WERI-Rb-1 (cell line): ENCODE measurements around the gene CXCR6.

Source experiments
- DNase-seq: peaks from one replicate; pipeline ENCODE4 v3.0.0-alpha.2; 2020
- H3K27ac ChIP-seq: fragments of 250-450 bp; sonication (Bioruptor Pico); 2 replicates; pipeline ENCODE4 v1.5.1; 2020; ENCODE audit warnings: mild to moderate bottlenecking, moderate library complexity
- H3K27me3 ChIP-seq: fragments of 250-450 bp; sonication (Bioruptor Pico); 2 replicates; pipeline ENCODE4 v1.5.1; 2021; ENCODE audit warnings: mild to moderate bottlenecking, low read depth, moderate library complexity; ENCODE audit not compliant: insufficient read depth, severe bottlenecking
- H3K36me3 ChIP-seq: fragments of 250-450 bp; sonication (Bioruptor Pico); 2 replicates; pipeline ENCODE4 v1.5.1; 2020; ENCODE audit warnings: mild to moderate bottlenecking, moderate library complexity
- H3K4me3 ChIP-seq: 2 replicates; pipeline ENCODE4 v1.5.1; 2011; ENCODE audit warnings: low read depth, mild to moderate bottlenecking, control low read depth, low read length
- H3K9me3 ChIP-seq: fragments of 250-450 bp; sonication (Bioruptor Pico); 2 replicates; pipeline ENCODE4 v1.5.1; 2021; ENCODE audit warnings: mild to moderate bottlenecking, moderate library complexity; ENCODE audit not compliant: severe bottlenecking
- TF ChIP-seq, protein P1 (sequence below): IDR thresholded peaks from 2 replicates; pipeline ENCODE4 v1.5.1; 2011; ENCODE audit warnings: low read depth, mild to moderate bottlenecking, control low read depth, inconsistent platforms, low read length

The CXCR6 gene

DNA sequence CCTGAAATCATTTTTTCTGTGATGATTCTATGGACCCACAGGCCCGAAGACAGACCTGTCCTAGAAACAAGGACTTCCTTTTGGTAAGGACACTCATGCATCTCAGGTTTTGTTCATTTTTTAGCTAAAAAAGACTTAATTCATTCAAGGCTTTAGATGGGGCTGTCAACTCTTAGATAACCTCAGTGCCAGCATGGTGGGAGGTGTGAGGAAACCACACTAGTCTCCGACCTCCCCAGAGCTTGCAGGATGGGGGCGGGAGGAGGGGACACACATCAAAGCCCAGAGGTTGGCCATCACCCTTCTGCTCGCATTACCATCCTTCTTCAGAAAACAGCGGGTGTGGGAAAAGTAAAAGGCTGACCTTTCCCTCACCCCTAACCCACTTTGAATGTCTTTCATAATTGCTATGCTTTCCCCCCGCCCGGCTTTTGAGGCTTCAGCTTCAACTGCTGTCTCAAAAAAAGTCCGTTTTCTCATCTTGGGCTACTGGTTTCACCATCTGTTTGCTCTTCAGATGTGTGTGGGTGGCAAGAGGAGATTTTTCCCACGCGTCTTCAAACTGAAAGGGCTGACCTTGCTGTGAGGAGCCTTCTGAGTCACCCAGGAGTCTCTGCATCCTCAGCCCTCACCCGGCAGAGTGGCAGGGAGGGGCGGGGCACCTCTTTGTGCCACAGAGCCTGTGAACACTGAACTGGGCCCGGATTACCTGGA is 27.6 kb upstream of the CXCR6 start:
- TF ChIP-seq, protein P1, sequence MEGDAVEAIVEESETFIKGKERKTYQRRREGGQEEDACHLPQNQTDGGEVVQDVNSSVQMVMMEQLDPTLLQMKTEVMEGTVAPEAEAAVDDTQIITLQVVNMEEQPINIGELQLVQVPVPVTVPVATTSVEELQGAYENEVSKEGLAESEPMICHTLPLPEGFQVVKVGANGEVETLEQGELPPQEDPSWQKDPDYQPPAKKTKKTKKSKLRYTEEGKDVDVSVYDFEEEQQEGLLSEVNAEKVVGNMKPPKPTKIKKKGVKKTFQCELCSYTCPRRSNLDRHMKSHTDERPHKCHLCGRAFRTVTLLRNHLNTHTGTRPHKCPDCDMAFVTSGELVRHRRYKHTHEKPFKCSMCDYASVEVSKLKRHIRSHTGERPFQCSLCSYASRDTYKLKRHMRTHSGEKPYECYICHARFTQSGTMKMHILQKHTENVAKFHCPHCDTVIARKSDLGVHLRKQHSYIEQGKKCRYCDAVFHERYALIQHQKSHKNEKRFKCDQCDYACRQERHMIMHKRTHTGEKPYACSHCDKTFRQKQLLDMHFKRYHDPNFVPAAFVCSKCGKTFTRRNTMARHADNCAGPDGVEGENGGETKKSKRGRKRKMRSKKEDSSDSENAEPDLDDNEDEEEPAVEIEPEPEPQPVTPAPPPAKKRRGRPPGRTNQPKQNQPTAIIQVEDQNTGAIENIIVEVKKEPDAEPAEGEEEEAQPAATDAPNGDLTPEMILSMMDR, result no peak
- Histone ChIP-seq H3K9me3 (no peaks in the 10 kb centered on the region), H3K36me3 (peaks cover 16% of the 10 kb centered on the region), H3K27ac (no peak overlapping the region), H3K4me3 (no peak overlapping the region), H3K27me3 (no peaks in the 10 kb centered on the region)
- DNase-seq, result no peak

DNA sequence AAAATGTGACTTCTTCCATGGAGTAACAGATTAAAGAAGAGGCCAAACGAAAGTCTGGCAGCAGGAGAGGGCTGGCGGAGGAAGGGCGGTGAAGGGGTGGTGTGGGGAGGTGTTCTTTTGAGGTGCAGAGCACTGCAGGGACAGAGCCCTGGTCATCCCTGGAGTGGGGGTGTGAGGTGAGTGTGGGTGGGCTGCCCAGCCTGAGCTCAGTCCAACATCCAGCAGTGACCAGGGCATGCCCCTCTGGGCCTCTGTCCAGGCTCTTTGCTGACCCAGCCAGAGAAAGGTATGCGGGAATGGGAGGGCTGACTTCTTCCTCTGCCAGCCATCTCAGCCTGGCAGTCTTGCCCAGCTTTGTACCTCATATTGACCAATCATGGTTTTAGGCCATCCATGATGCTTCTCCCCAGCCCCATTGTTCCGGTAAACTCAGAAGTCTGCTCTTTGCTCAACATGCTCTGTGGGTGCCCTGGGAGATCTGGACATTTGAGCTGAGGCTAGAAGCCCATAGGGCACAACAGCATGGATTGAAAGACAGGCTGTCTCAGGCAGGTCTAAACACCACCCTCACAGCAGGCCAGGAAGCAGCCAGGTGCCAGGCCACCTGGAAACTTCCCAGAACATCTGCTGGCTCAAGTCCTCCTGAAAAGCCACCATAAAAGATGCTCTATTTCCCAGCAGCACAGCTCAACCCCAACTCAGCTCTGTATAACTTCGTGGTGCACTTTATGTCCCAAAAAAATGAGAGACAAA is 25.9 kb upstream of the CXCR6 start:
- peaks cover 32% of the 10 kb centered on the region for H3K36me3 ChIP-seq
- TF ChIP-seq, protein P1, result no peak
- no peaks in the 10 kb centered on the region for H3K9me3 ChIP-seq
- no peak overlapping the region for H3K27ac ChIP-seq
- H3K27me3 ChIP-seq, result no peaks in the 10 kb centered on the region
- H3K4me3 ChIP-seq, result no peak overlapping the region
- DNase-seq, result no peak

DNA sequence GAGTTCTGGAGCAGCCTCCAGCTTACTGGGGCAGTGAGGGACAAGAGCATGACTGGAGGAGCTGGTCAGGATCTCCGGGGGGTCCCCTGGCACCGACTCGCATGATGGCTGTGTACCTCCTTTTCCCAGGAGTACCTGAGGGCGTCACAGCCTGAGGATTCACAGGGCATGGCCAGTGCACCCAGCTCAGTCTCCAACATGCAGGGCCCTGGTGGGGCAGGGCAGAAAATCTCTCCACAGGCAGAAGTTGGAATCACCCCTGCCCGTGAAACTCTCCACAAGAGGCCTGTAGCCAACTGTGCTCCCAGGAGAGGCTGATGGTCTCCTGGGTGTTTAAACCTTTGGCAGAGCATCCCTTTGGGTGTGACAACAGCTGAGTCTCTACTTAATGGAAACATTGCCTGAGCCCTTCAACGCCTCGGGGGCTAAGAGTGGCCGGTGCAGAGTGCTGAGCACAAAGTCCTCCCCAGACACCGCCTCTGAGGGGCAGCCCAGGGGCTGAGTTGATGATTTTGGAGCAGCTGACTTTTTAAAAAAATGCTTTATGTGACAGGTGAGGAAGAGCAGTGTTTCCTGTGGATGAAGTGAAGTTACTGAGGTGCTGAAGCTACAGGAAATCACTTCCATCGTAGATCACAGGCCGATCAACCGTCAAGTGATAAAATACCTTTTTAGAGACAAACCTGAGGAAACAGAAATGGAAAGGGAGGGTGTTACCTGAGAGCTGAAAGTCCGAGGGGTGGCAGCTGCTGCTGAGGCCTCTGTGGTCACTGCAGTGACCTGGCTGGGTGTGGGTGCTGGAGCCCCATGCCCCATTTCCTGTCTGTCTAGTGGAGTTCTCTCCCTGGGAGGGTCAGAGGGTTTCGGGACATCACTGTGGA is 21.9 kb upstream of the CXCR6 start:
- TF ChIP-seq, protein P1, result no peak
- Histone ChIP-seq H3K27ac (no peak overlapping the region), H3K36me3 (peaks cover 61% of the 10 kb centered on the region), H3K4me3 (no peak overlapping the region), H3K9me3 (no peaks in the 10 kb centered on the region), H3K27me3 (no peaks in the 10 kb centered on the region)
- DNase-seq, result no peak

DNA sequence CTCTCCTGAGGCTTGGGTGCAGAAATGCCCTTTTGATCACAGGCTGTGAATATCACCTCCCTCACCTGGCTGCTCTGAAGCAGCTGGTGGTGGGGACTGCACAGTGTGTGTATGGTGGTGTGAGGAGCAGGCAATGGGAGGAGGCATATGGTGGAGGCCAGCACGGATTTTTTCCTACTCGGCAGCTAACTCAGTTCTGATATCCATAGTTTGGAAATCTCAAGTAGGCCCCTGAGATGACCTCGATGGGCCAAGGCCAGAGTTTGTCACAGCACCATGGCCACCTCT is 21.3 kb upstream of the CXCR6 start:
- no peaks in the 10 kb centered on the region for H3K27me3 ChIP-seq
- H3K36me3 ChIP-seq, result peaks cover 64% of the 10 kb centered on the region
- DNase-seq, result no peak
- no peak overlapping the region for H3K27ac ChIP-seq
- TF ChIP-seq, protein P1, result no peak
- no peak overlapping the region for H3K4me3 ChIP-seq
- no peaks in the 10 kb centered on the region for H3K9me3 ChIP-seq

DNA sequence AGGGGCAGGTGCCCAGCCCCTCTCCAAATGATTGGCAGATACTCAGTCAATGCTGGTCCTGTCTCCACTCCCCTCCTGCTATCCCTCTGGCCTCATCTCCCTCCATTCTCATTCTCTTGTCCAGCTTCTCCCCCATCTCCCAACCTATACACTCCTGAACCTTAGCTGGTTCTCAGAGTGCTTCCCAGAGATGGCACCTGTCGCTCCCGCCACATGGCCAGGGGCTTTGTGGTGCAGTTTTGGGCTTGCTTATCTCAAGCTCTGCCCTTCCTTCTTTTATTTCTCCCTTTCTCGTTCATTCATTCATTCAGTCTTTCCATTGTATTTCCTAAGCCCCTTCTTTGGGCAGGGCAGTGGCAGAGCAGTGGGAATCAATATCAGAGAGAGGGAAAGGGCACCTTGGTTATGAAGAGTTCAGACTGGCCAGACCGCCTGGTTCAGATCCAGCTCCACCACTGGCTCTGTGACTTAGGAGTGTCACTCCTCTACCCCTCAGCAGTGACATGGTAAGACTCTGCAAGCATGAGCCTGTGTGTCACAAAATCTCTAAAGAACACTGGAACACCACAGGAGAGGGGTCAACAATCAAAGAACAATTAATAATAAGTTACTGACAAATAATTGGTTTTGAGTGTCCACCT is 20.2 kb upstream of the CXCR6 start:
- H3K9me3 ChIP-seq, result no peaks in the 10 kb centered on the region
- no peak overlapping the region for H3K4me3 ChIP-seq
- no peak for DNase-seq
- H3K27ac ChIP-seq, result no peak overlapping the region
- TF ChIP-seq, protein P1, result no peak
- no peaks in the 10 kb centered on the region for H3K27me3 ChIP-seq
- H3K36me3 ChIP-seq, result peaks cover 74% of the 10 kb centered on the region
